OCI-LY7 (cell line): ENCODE measurements around the gene MGMT.

Source experiments
- CTCF ChIP-seq: fragments of 200-600 bp; sonication (generic); conservative IDR thresholded peaks from 2 replicates; pipeline ENCODE4 v1.5.1; 2014; ENCODE audit warnings: mild to moderate bottlenecking, antibody characterized with exemption, low read length, moderate library complexity, mixed read lengths
- EZH2phosphoT487 ChIP-seq: fragments of 200-600 bp; sonication (generic); IDR thresholded peaks from 2 replicates; pipeline ENCODE4 v1.6.1; 2018; ENCODE audit warnings: low read depth, borderline replicate concordance, mild to moderate bottlenecking, mixed run types, antibody characterized with exemption, low read length, moderate library complexity, mixed read lengths

GRCh38 chr10:129784291-129784690 is 317.2 kb downstream of the MGMT start:
- no peak for TF ChIP-seq CTCF
- TF ChIP-seq EZH2phosphoT487 = no peak
